ENCODE results near the gene UPF2. TPM values are rescaled to one million over a fixed set of nuclear protein-coding genes. Genes with fewer than 3 reads are reported as not detected.

Gene UPF2
- total RNA-seq, 1 experiment from 2014 or later, result 6.7 TPM

DNA sequence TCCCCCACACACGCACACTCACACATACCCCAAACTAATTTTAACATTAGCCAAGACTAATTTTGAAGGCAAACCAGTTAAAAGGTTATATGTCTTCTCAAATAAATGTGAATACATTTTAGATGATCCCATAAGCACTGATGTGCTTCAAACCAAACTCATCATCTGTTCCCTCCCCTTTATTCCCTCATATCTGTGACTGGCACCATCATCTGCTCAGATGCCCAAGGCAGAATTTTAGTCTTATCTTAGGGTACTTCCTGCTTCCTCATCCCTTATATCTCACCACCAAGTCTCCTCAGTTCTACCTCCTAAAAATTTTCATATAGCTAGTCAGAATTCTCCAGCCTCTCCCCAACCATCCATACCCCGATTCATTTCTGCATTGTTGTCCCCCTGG lies 80.4 kb downstream of the UPF2 start:
- DNase-seq (ENCODE audit: low spot score), result no peak

DNA sequence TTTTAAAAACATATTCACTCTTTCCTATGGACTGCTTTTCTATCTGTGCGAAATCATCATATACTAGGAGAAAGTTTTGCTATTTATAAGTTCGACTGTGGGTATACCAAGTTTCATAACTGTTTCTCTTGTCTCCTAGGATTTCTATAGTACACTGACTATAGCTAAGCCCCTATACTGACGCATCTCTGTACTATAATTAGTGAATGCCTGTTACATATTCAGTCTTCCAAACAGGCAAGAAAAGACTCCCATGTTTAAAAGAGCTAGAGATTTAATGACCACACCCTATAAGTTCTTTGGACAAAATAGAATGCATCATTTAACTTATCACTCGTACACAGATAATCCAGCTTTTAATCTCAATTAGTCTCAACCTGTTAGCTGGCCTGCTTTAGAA lies 80.8 kb downstream of the UPF2 start:
- no peak for DNase-seq (ENCODE audit: low spot score)

- DNase-seq (ENCODE audit: low spot score), result no peak
Measured at GRCh38 chr10:11959966-11960365, 82.6 kb downstream of the UPF2 start.

DNA sequence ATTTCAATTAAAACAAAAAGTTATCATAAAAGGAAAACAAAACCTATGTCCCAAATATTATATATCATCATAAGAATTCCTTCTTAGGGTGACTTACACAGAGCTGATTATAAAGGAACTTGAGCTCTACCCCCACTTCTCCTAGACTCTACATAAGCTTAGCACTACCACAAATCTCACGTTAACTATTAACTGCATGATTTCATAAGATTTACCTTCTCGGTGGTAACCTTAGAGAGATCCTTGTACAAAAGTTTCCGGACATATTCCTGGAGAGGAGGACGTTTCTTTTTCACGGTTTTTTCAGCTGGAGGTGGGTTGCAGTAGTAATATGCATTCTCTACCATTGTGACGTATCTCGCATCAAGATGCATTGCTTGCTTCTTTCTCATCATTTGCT lies 83.7 kb downstream of the UPF2 start:
- no peak for DNase-seq (ENCODE audit: low spot score)

DNA sequence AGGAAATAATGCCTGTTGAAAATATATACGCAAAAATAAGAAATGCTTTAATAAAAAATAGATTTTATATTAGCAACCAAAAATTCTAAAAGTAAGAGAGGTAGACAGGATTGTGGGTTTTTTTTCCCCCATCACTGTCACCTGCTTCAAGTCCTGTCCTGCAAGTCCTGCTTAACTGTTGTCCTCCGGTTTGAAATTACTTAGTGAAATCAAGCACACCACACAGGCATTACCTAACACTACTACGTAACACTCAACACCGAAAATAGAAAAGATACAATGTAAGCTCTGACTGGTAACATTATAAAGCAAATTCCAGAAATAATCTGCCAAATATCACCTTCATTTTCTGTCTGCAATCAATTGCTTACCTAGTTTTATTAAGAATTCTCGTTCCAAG lies 90.9 kb downstream of the UPF2 start:
- DNase-seq (ENCODE audit: low spot score), result no peak

DNA sequence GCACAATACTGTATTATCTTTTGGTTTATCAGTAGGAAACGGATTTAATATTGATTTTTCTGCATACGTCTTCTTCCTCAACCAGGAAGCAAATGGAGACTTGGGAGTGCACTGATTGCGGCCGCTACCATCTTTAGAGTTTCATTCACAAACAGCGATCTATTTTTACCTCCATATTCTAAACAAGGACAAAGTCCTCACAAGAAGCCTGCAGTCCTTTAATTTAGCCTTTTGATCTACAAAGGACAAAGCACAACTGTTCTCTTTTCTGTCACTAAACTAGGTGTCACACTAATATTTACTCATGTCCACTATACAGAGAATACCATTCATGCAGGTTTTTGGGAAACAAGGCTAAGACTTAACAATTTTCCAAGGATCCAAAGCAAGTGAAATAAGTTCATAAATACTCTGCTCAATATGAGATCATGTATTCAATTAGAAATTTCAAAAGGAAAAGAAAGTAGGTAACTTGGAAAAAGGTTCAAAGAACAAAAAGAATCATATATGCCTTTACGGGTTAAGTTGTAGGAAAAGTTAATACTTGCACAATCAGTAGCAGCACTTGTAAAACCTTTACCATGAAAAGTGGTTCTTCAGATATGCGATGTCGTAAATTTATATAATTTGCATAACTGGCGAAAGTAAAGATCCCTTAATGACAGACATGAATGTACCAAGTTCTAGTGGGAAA lies 92.1 kb downstream of the UPF2 start:
- DNase-seq (ENCODE audit: low spot score), result no peak

DNA sequence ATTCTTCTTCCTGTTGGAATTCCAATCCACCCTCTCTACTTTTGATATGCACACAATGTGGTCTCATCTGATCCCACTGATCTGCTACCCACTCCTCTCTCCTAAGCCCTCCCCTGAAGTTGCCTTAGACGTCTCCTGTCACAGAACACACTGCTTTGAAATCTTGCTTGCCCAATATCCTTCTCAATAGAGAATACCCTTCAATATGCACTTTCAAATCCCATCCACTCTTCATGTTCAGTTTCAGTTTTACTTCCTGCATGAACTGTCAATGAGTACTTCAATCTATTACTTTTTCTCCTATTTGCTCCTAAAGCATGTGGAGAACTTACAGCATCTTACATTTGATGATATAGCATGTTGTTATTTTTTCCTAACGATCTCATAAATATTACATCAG lies 93.5 kb downstream of the UPF2 start:
- no peak for DNase-seq (ENCODE audit: low spot score)

GRCh38 chr10:11946652-11947051 lies 96.0 kb downstream of the UPF2 start:
- no peak for DNase-seq (ENCODE audit: low spot score)

GRCh38 chr10:11936389-11937152 lies 106.0 kb downstream of the UPF2 start:
- no peak for DNase-seq (ENCODE audit: low spot score)

GRCh38 chr10:11934262-11934661 lies 108.3 kb downstream of the UPF2 start:
- DNase-seq (ENCODE audit: low spot score), result no peak

GRCh38 chr10:11933577-11934223 lies 108.9 kb downstream of the UPF2 start:
- DNase-seq (ENCODE audit: low spot score), result no peak

DNA sequence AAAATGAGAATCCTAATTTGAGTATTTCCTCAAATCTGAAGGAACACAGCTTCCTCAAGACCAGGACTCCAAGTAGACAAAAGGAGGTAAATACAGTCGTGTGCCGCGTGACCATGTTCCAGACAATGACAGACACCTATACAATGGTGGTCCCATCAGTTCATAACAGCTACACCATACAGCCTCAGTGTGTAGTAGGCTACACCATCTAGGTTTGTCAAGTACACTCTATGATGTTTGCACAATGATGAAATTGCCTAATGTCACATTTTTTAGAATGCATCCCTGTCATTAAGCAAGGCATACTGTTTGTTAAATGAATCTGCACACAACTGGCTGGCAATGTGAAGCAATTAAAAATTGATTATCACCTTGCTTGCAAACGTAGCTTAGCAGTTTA lies 111.6 kb downstream of the UPF2 start:
- no peak for DNase-seq (ENCODE audit: low spot score)

DNA sequence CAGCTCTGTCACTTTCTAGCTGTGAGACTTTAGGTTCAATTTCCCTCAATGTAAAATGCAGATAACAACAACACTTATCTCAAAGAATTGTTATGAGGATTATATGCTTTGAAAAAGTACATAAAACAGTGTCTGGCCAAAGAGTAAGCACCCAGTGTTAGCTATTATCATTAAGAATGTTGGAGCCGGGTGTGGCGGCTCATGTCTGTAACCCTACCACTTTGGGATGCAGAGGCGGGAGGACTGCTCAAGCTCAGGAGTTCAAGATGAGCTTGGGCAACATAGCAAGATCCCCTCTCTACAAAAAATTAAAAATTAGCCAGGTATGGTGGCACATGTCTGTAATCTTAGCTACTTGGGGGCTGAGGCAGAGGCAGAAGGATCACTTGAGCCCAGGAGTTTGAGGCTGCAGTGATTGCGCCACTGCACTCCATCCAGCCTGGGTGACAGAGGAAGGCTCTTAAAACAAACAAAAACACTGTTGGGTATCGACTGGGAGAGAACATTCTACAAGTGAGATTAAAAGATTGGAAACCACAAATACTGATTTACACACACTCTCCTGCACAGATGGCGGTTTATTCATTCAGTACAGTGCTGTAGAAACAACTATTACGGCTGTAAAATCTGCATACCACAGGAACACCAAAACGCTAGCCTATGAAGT lies 112.2 kb downstream of the UPF2 start:
- no peak for DNase-seq (ENCODE audit: low spot score)

DNA sequence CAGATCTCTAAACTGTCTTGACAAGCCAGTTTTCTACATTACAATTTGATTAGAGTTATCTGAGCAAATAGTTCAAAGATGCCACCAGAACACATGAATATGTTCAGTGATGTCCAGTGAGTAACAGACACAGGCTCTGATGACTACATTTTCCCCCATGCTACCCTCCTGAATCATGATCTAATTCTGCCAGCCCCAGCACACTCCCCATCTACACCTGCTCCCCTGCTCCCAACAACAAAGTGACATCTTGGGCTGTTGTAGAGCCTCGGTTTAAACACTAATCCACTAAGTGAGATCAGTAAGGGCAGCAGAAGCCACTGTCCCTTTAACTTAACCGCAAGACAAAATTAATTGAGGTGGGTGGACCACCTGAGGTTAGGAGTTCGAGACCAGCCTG lies 114.9 kb downstream of the UPF2 start:
- no peak for DNase-seq (ENCODE audit: low spot score)

DNA sequence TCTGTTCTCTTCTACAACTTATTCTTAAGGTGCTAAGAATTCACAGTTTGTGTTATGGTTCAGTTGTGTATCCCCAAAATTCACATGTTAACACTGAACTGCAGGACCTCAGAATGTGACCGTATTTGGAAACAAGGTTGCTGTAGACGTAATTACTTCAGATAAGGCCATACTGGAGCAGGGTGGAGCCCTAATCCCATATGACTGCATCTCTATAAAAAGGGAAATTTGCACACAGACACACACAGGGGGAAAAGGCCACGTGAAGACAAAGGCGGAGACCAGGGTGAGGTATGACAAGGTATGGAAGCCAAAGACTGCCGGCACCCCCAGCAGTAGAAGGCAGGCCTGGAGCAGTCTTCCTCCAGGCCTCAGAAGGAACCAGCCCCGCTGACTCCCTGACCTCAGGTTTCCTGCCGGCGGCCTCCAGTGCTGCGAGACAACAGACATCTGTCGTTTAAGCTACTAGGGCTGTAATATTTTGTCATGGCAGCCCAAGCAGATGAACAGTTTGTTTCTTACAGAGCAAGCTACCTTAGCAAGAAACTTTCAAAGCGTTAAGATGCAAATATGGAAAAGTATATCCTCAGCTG lies 120.7 kb downstream of the UPF2 start:
- DNase-seq (ENCODE audit: low spot score), result no peak

DNA sequence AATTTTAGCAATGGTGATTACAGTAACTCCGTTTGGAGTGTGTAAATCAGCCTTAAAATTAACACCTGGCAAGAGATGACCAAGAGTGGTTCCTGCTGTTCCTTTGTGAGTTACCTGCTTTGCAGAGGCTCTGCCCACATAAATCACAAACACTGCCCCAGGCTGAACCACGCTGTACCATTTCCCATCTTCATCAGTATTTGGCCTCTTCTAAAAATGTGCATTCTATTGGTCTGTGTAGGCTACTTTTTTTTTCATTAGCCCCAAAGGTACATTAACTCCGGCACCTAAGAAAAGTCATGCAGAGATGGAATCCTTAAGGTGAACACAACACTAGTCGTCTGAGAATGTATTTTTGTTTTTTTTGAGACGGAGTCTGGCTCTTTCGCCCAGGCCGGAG lies 123.3 kb downstream of the UPF2 start:
- no peak for DNase-seq (ENCODE audit: low spot score)

DNA sequence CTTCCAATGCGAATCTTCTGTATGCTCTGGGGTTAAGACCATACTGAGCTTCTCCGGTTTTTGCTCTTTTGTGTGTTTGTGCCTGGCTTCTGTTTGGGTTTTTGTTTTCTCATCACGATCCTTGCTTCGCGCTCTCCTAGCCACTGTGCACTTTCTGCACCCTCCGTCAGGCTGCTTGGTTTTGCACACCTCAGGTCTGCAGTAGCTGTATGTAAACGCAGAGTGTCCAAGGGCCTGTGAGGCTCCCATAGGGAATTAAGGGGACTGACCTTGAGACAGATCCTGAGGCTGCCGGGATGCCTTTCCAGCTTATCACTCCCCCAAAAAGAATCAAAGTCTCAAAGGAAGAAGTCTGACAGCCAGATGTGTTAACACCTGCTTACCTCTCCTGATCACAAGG lies 124.2 kb downstream of the UPF2 start:
- DNase-seq (ENCODE audit: low spot score), result no peak

GRCh38 chr10:11913079-11913641 lies 129.4 kb downstream of the UPF2 start:
- DNase-seq (ENCODE audit: low spot score), result no peak

GRCh38 chr10:11910102-11910501 lies 132.5 kb downstream of the UPF2 start:
- DNase-seq (ENCODE audit: low spot score), result no peak

GRCh38 chr10:11909618-11910017 lies 133.0 kb downstream of the UPF2 start:
- no peak for DNase-seq (ENCODE audit: low spot score)

DNA sequence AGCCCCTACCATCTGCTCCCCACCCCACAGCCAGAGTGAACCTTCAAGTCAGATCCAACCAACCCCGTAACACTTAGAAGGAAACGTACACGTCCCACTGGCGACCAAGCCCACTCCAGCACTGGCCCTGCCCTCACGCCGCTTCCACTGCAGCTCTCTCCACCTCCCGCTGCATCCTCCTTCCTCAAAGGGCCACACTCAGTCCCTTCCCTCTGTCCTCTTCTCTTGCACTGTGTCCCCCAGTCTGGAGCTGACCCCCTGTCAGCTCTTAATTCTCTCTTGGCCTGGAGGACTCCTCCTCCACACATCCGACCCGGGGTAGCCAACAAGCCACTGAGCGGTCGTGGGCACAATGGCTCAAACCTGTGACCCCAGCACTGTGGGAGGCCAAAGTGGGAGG lies 133.6 kb downstream of the UPF2 start:
- no peak for DNase-seq (ENCODE audit: low spot score)

DNA sequence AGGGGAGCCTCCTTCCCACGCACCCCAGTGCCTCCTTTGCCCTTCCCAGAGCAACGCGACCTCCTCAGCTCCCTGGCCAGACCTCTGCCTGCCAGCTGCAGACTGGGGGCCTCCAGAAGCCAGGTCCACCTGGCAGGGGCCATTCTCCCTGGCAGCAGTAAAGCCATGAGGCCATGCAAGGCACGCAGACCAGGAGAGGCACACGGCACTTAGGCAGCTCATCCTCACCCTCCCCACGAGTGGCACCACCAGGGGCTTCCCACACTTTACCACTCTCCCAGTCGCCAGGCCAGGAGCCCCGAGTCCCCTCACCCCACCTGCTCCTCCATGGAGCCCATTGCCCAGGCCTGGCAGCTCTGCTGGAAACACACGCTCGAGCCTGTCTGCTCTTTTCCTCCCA lies 134.1 kb downstream of the UPF2 start:
- DNase-seq (ENCODE audit: low spot score), result no peak

Measured in H4 (cell line).